IMR-90 (cell line): ENCODE measurements around the gene BATF.

Experiments
- CEBPB ChIP-seq: IDR thresholded peaks from 2 replicates; pipeline ENCODE4 v1.6.1; 2012; ENCODE audit warnings: low read depth, low read length, improper control_type of control experiment
- CHD1 ChIP-seq: IDR thresholded peaks from 2 replicates; pipeline ENCODE4 v1.6.1; 2012; ENCODE audit warnings: low read depth, low read length, improper control_type of control experiment
- MAFK ChIP-seq: IDR thresholded peaks from 2 replicates; pipeline ENCODE4 v1.6.1; 2012; ENCODE audit warnings: low read depth, low read length, improper control_type of control experiment
- MAZ ChIP-seq: IDR thresholded peaks from 2 replicates; pipeline ENCODE4 v1.6.1; 2012; ENCODE audit warnings: low read depth, mild to moderate bottlenecking, low read length, improper control_type of control experiment, moderate library complexity, borderline replicate concordance
- MXI1 ChIP-seq: IDR thresholded peaks from 2 replicates; pipeline ENCODE4 v1.6.1; 2012; ENCODE audit warnings: low read depth, mild to moderate bottlenecking, low read length, moderate library complexity, borderline replicate concordance
- NFE2L2 ChIP-seq: fragments of 150-350 bp; IDR thresholded peaks from 2 replicates; pipeline ENCODE4 v1.6.1; 2016; ENCODE audit warnings: low read depth, mild to moderate bottlenecking, low read length
- POLR2A ChIP-seq: IDR thresholded peaks from 2 replicates; pipeline ENCODE4 v1.6.1; 2012; ENCODE audit warnings: mild to moderate bottlenecking, low read depth, low read length
- RAD21 ChIP-seq: IDR thresholded peaks from 2 replicates; pipeline ENCODE4 v1.6.1; 2012; ENCODE audit warnings: low read length, improper control_type of control experiment
- RCOR1 ChIP-seq: IDR thresholded peaks from 2 replicates; pipeline ENCODE4 v1.6.1; 2012; ENCODE audit warnings: mild to moderate bottlenecking, low read length, improper control_type of control experiment; ENCODE audit not compliant: insufficient replicate concordance
- RFX5 ChIP-seq: IDR thresholded peaks from 2 replicates; pipeline ENCODE4 v1.8.0; 2012; ENCODE audit warnings: low read depth, mild to moderate bottlenecking, low read length, moderate library complexity
- TF ChIP-seq, protein P1 (sequence below): conservative IDR thresholded peaks from 2 replicates; pipeline ENCODE4 v1.5.1; 2012; ENCODE audit warnings: mild to moderate bottlenecking, low read depth, low read length, improper control_type of control experiment
- TF ChIP-seq, protein P2 (sequence below): fragments of 150-350 bp; IDR thresholded peaks from 2 replicates; pipeline ENCODE4 v1.6.1; 2017; ENCODE audit warnings: mild to moderate bottlenecking, antibody characterized with exemption, low read length, low read depth

DNA sequence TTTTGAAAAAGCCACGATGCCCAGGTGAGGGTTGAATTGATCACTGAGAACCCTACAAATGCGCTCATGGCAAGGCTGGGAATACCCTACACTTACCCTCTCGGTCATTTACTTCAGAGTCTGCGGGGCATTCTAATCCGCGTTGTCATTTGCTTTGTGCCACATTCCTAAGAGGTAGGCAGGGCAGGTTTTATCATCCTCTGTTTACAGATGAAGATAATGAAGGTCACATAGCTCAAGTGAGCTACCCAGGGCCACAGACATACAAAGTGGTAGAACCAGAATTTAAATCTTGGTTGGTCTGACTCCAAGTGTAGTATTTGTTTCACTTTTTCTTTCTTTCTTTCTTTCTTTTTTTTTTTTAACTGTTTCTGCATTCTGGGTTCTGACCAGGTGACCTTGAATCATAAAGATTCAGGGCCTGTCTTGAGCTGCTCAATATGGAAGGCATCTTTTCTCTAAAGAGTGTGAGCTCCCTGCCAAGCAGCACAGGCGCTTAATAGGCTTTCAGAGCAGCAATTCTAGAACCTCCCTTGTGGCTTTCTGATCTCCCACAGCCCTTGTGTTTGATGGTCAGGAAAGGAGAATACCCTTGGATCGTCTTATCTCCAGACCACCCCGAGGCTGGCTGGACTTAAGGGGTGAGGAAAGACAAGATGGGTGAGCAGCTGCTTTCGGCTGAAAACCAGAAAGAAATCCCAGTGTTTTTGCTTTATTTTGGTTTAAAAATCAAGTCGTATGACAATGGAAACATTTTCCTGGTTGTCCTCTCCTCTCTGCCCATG lies 662 bp upstream of the BATF start:
- TF ChIP-seq, protein P1, sequence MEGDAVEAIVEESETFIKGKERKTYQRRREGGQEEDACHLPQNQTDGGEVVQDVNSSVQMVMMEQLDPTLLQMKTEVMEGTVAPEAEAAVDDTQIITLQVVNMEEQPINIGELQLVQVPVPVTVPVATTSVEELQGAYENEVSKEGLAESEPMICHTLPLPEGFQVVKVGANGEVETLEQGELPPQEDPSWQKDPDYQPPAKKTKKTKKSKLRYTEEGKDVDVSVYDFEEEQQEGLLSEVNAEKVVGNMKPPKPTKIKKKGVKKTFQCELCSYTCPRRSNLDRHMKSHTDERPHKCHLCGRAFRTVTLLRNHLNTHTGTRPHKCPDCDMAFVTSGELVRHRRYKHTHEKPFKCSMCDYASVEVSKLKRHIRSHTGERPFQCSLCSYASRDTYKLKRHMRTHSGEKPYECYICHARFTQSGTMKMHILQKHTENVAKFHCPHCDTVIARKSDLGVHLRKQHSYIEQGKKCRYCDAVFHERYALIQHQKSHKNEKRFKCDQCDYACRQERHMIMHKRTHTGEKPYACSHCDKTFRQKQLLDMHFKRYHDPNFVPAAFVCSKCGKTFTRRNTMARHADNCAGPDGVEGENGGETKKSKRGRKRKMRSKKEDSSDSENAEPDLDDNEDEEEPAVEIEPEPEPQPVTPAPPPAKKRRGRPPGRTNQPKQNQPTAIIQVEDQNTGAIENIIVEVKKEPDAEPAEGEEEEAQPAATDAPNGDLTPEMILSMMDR: no peak
- no peak for TF ChIP-seq POLR2A
- no peak for TF ChIP-seq CEBPB
- TF ChIP-seq RAD21: no peak
- TF ChIP-seq MXI1: no peak
- no peak for TF ChIP-seq MAFK
- no peak for TF ChIP-seq NFE2L2
- TF ChIP-seq RFX5: no peak
- TF ChIP-seq MAZ: no peak
- TF ChIP-seq, protein P2, sequence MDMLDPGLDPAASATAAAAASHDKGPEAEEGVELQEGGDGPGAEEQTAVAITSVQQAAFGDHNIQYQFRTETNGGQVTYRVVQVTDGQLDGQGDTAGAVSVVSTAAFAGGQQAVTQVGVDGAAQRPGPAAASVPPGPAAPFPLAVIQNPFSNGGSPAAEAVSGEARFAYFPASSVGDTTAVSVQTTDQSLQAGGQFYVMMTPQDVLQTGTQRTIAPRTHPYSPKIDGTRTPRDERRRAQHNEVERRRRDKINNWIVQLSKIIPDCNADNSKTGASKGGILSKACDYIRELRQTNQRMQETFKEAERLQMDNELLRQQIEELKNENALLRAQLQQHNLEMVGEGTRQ: no peak
- no peak for TF ChIP-seq RCOR1
- no peak for TF ChIP-seq CHD1
